ENCODE results near the gene HIC1. TPM values are rescaled to one million over a fixed set of nuclear protein-coding genes. Genes with fewer than 3 reads are reported as not detected.

HIC1 gene
- total RNA-seq, 1 experiment from 2014 or later: 1.4 TPM

DNA sequence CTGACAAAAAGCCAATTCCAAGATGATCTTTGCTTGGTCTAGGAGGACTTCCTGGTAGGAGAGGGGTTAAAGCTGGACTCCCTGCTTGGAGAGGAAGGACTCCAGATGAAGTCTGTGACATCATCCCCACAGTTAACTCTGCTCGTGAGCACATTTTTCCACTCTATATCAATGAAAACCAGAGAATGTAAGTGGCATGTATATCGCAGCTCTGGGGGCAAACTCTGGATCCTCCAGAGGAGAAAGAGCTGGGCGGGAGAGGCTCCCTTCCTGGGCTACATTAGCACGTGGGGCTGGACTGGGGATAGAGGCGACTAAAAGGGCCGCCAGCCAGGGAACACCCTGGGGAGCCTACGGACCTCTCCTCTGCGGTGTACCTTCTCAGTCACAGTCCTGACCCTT, 34.1 kb downstream of the HIC1 start:
- CTCF ChIA-PET: no interaction called here
- TF ChIP-seq REST (IDR thresholded peaks at IDR 0.05; ENCODE audit: insufficient read depth in 1 of 2, low read depth in 2 of 2, low read length in 1 of 2) (no peak), POLR2AphosphoS5 (IDR thresholded peaks at IDR 0.05; ENCODE audit: low read depth, low read length) (no peak), SIN3A (IDR thresholded peaks at IDR 0.05; ENCODE audit: borderline replicate concordance, insufficient read depth, low read depth, low read length) (no peak), TCF7L2 (IDR thresholded peaks at IDR 0.05; ENCODE audit: low read depth, low read length) (no peak)
- TF ChIP-seq, protein P1, sequence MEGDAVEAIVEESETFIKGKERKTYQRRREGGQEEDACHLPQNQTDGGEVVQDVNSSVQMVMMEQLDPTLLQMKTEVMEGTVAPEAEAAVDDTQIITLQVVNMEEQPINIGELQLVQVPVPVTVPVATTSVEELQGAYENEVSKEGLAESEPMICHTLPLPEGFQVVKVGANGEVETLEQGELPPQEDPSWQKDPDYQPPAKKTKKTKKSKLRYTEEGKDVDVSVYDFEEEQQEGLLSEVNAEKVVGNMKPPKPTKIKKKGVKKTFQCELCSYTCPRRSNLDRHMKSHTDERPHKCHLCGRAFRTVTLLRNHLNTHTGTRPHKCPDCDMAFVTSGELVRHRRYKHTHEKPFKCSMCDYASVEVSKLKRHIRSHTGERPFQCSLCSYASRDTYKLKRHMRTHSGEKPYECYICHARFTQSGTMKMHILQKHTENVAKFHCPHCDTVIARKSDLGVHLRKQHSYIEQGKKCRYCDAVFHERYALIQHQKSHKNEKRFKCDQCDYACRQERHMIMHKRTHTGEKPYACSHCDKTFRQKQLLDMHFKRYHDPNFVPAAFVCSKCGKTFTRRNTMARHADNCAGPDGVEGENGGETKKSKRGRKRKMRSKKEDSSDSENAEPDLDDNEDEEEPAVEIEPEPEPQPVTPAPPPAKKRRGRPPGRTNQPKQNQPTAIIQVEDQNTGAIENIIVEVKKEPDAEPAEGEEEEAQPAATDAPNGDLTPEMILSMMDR (IDR thresholded peaks at IDR 0.05): no peak
- POLR2A ChIA-PET: no interaction called here

GRCh38 chr17:2090210-2090641, 35.3 kb downstream of the HIC1 start:
- TF ChIP-seq, protein P1 (IDR thresholded peaks at IDR 0.05): no peak
- no peak for TF ChIP-seq REST (IDR thresholded peaks at IDR 0.05; ENCODE audit: insufficient read depth in 1 of 2, low read depth in 2 of 2, low read length in 1 of 2)
- no peak for TF ChIP-seq TCF7L2 (IDR thresholded peaks at IDR 0.05; ENCODE audit: low read depth, low read length)
- Histone ChIP-seq H3K4me1 (ENCODE audit: control insufficient read depth, insufficient read depth, low read length) (peaks cover 3% of the 10 kb centered on the region; the same call in 1 of the 2 replicates), H3K27me3 (ENCODE audit: control insufficient read depth, insufficient read depth, low read length) (no peaks in the 10 kb centered on the region), H3K27ac (ENCODE audit: low read length) (no peak overlapping the region), H3K9me3 (ENCODE audit: control insufficient read depth, insufficient read depth, low read depth, low read length) (no peaks in the 10 kb centered on the region), H3K36me3 (ENCODE audit: control insufficient read depth, insufficient read depth, low read length) (no peaks in the 10 kb centered on the region), H3K4me3 (ENCODE audit: low read depth in 2 of 2, low read length in 2 of 2) (no peak overlapping the region)
- no TSS peak for BruUV-seq (replicated peaks)
- in situ Hi-C loops (cut with HindIII; ENCODE audit: low pct_unique_long_range_greater_than_20kb, low sequenced_read_pairs): no loop called here
- intact Hi-C loops (cut with micrococcal nuclease; ENCODE audit: unreplicated experiment): no loop called here
- POLR2A ChIA-PET: interaction anchor here (0.6 to 0.9 kb wide), 2 partner anchors 28 to 366 kb away, joined by 7 read pairs; no protein-coding TSS in a partner anchor
- CTCF ChIA-PET: no interaction called here
- ATAC-seq (no peak), DNase-seq (ENCODE audit: low read depth, low spot score) (no peak)

More for the DNA sequence above, 34.1 kb downstream of the HIC1 start:
- Histone ChIP-seq H3K36me3 (ENCODE audit: control insufficient read depth, insufficient read depth, low read length) (no peaks in the 10 kb centered on the region), H3K9me3 (ENCODE audit: control insufficient read depth, insufficient read depth, low read depth, low read length) (no peaks in the 10 kb centered on the region), H3K4me3 (ENCODE audit: low read depth in 2 of 2, low read length in 2 of 2) (no peak overlapping the region), H3K4me1 (ENCODE audit: control insufficient read depth, insufficient read depth, low read length) (peaks cover 3% of the 10 kb centered on the region; the same call in 1 of the 2 replicates), H3K27me3 (ENCODE audit: control insufficient read depth, insufficient read depth, low read length) (no peaks in the 10 kb centered on the region), H3K27ac (ENCODE audit: low read length) (no peak overlapping the region)
- no TSS peak for BruUV-seq (replicated peaks)
- DNase-seq (ENCODE audit: low read depth, low spot score) (no peak), ATAC-seq (no peak)
- intact Hi-C loops (cut with micrococcal nuclease; ENCODE audit: unreplicated experiment) (no loop called here), in situ Hi-C loops (cut with HindIII; ENCODE audit: low pct_unique_long_range_greater_than_20kb, low sequenced_read_pairs) (no loop called here)
